ENCODE results near the gene PGBD5.

Gene PGBD5

GRCh38 chr1:230280054-230280795, 145.9 kb downstream of the PGBD5 start:
- no peak overlapping the region for H3K27ac Mint-ChIP-seq
- H3K36me3 Mint-ChIP-seq: peaks cover 2% of the 10 kb centered on the region
- no peak overlapping the region for H3K4me3 Mint-ChIP-seq

GRCh38 chr1:230279583-230279945, 146.6 kb downstream of the PGBD5 start:
- Mint-ChIP-seq H3K27ac (no peak overlapping the region), H3K27me3 (no peaks in the 10 kb centered on the region), H3K4me3 (no peak overlapping the region), H3K36me3 (peaks cover 2% of the 10 kb centered on the region), H3K4me1 (ENCODE audit: low read depth) (peaks cover 38% of the 10 kb centered on the region), H3K9me3 (ENCODE audit: low read depth) (no peaks in the 10 kb centered on the region)

More at GRCh38 chr1:230280054-230280795, 145.9 kb downstream of the PGBD5 start:
- Mint-ChIP-seq H3K4me1 (ENCODE audit: low read depth) (peaks cover 38% of the 10 kb centered on the region), H3K9me3 (ENCODE audit: low read depth) (no peaks in the 10 kb centered on the region), H3K27me3 (no peaks in the 10 kb centered on the region)

GRCh38 chr1:230278871-230279582, 147.1 kb downstream of the PGBD5 start:
- H3K36me3 Mint-ChIP-seq: peaks cover 2% of the 10 kb centered on the region
- H3K9me3 Mint-ChIP-seq (ENCODE audit: low read depth): no peaks in the 10 kb centered on the region
- peak overlapping the region; percentile 74 for H3K27ac Mint-ChIP-seq
- H3K4me1 Mint-ChIP-seq (ENCODE audit: low read depth): peaks cover 43% of the 10 kb centered on the region
- H3K4me3 Mint-ChIP-seq: no peak overlapping the region
- H3K27me3 Mint-ChIP-seq: no peaks in the 10 kb centered on the region

GRCh38 chr1:230278376-230278775, 147.8 kb downstream of the PGBD5 start:
- H3K4me3 Mint-ChIP-seq: no peak overlapping the region
- H3K36me3 Mint-ChIP-seq: peaks cover 2% of the 10 kb centered on the region
- H3K9me3 Mint-ChIP-seq (ENCODE audit: low read depth): no peaks in the 10 kb centered on the region
- peak overlapping the region; percentile 74 for H3K27ac Mint-ChIP-seq
- H3K27me3 Mint-ChIP-seq: no peaks in the 10 kb centered on the region
- peaks cover 49% of the 10 kb centered on the region for H3K4me1 Mint-ChIP-seq (ENCODE audit: low read depth)

- H3K4me3 Mint-ChIP-seq: peak overlapping the region; percentile 21
- H3K4me1 Mint-ChIP-seq (ENCODE audit: low read depth): peaks cover 57% of the 10 kb centered on the region
- no peaks in the 10 kb centered on the region for H3K9me3 Mint-ChIP-seq (ENCODE audit: low read depth)
- H3K36me3 Mint-ChIP-seq: peaks cover 2% of the 10 kb centered on the region
- no peaks in the 10 kb centered on the region for H3K27me3 Mint-ChIP-seq
- no peak overlapping the region for H3K27ac Mint-ChIP-seq
These were observed 148.7 kb downstream of the PGBD5 start for GRCh38 chr1:230277201-230278025.

GRCh38 chr1:230276401-230276800, 149.7 kb downstream of the PGBD5 start:
- H3K4me1 Mint-ChIP-seq (ENCODE audit: low read depth): peaks cover 54% of the 10 kb centered on the region
- H3K9me3 Mint-ChIP-seq (ENCODE audit: low read depth): no peaks in the 10 kb centered on the region
- H3K4me3 Mint-ChIP-seq: no peak overlapping the region
- peaks cover 2% of the 10 kb centered on the region for H3K36me3 Mint-ChIP-seq
- H3K27ac Mint-ChIP-seq: no peak overlapping the region
- no peaks in the 10 kb centered on the region for H3K27me3 Mint-ChIP-seq

- peaks cover 2% of the 10 kb centered on the region for H3K36me3 Mint-ChIP-seq
- peak overlapping the region; percentile 46 for H3K4me3 Mint-ChIP-seq
- H3K9me3 Mint-ChIP-seq (ENCODE audit: low read depth): no peaks in the 10 kb centered on the region
- H3K27ac Mint-ChIP-seq: peak overlapping the region; percentile 35
- H3K4me1 Mint-ChIP-seq (ENCODE audit: low read depth): peaks cover 63% of the 10 kb centered on the region
- H3K27me3 Mint-ChIP-seq: no peaks in the 10 kb centered on the region
These were observed 151.9 kb downstream of the PGBD5 start for GRCh38 chr1:230274254-230274653.

DNA sequence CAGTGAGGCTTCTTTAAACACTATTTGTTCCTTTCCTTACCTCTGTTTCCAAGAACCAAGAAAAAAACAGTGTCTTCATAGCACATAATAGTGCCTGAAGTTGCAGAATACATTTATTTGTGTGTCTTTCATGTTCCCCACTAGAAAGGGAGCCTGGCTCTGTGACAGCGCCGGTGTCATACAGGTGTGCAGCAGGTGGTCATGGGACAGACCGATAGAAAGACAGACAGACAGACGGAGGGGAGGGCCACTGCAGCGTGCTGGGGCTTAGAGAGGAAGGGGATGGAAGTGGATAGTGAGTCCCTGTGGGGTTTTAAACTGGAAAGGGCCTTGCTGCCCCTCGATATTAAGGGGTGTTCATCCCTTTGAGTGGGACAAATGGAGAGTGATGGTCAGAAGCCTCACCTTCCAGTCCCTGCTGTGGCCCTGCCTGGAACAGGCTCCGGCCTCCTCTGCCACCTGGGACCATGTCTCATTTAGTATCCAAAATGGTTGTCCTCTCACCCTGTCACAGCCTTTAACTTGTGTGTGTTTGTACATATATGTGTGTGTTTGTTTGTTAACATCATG, 152.9 kb downstream of the PGBD5 start:
- Mint-ChIP-seq H3K36me3 (peaks cover 2% of the 10 kb centered on the region), H3K27me3 (no peaks in the 10 kb centered on the region), H3K27ac (peak overlapping the region; percentile 81), H3K4me3 (no peak overlapping the region), H3K9me3 (ENCODE audit: low read depth) (no peaks in the 10 kb centered on the region), H3K4me1 (ENCODE audit: low read depth) (peaks cover 53% of the 10 kb centered on the region)

GRCh38 chr1:230272557-230272956, 153.6 kb downstream of the PGBD5 start:
- Mint-ChIP-seq H3K27ac (peak overlapping the region; percentile 81), H3K4me1 (ENCODE audit: low read depth) (peaks cover 50% of the 10 kb centered on the region), H3K4me3 (no peak overlapping the region)

GRCh38 chr1:230271300-230272035, 154.7 kb downstream of the PGBD5 start:
- peaks cover 43% of the 10 kb centered on the region for H3K4me1 Mint-ChIP-seq (ENCODE audit: low read depth)
- no peaks in the 10 kb centered on the region for H3K27me3 Mint-ChIP-seq
- H3K36me3 Mint-ChIP-seq: peaks cover 5% of the 10 kb centered on the region
- H3K4me3 Mint-ChIP-seq: peak overlapping the region; percentile 68
- H3K27ac Mint-ChIP-seq: peak overlapping the region; percentile 96
- no peaks in the 10 kb centered on the region for H3K9me3 Mint-ChIP-seq (ENCODE audit: low read depth)

More at GRCh38 chr1:230272557-230272956, 153.6 kb downstream of the PGBD5 start:
- Mint-ChIP-seq H3K36me3 (peaks cover 2% of the 10 kb centered on the region), H3K9me3 (ENCODE audit: low read depth) (no peaks in the 10 kb centered on the region), H3K27me3 (no peaks in the 10 kb centered on the region)

GRCh38 chr1:230270559-230271281, 155.4 kb downstream of the PGBD5 start:
- Mint-ChIP-seq H3K4me1 (ENCODE audit: low read depth) (peaks cover 42% of the 10 kb centered on the region), H3K9me3 (ENCODE audit: low read depth) (no peaks in the 10 kb centered on the region), H3K27ac (peak overlapping the region; percentile 96), H3K27me3 (no peaks in the 10 kb centered on the region), H3K36me3 (peaks cover 5% of the 10 kb centered on the region), H3K4me3 (peak overlapping the region; percentile 68)

- Mint-ChIP-seq H3K4me1 (ENCODE audit: low read depth) (peaks cover 42% of the 10 kb centered on the region), H3K27ac (peak overlapping the region; percentile 96), H3K36me3 (peaks cover 5% of the 10 kb centered on the region), H3K27me3 (no peaks in the 10 kb centered on the region), H3K4me3 (peak overlapping the region; percentile 68), H3K9me3 (ENCODE audit: low read depth) (no peaks in the 10 kb centered on the region)
These were observed 156.0 kb downstream of the PGBD5 start for GRCh38 chr1:230270185-230270558.

- Mint-ChIP-seq H3K9me3 (ENCODE audit: low read depth) (no peaks in the 10 kb centered on the region), H3K4me3 (no peak overlapping the region), H3K4me1 (ENCODE audit: low read depth) (peaks cover 33% of the 10 kb centered on the region), H3K36me3 (peaks cover 5% of the 10 kb centered on the region), H3K27me3 (no peaks in the 10 kb centered on the region), H3K27ac (peak overlapping the region; percentile 10)
These were observed 157.6 kb downstream of the PGBD5 start for GRCh38 chr1:230268371-230269170.

All from activated naive CD8-positive, alpha-beta T cell (primary cell).